Osteocyte (in vitro differentiated cells): ENCODE results near the gene XRN1. TPM values are rescaled to one million over a fixed set of nuclear protein-coding genes. Genes with fewer than 3 reads are reported as not detected.

Experiments
- DNase-seq: peaks from one replicate; pipeline ENCODE4 v3.0.0; 2021; ENCODE audit warnings: mixed read lengths; ENCODE audit not compliant: unreplicated experiment; ENCODE audit errors: extremely low spot score
- H3K27ac Mint-ChIP-seq: one replicate; pipeline ENCODE4 v1.8.0; 2021; ENCODE audit warnings: mild to moderate bottlenecking, mixed read lengths; ENCODE audit not compliant: unreplicated experiment
- H3K27me3 Mint-ChIP-seq: one replicate; pipeline ENCODE4 v1.8.0; 2021; ENCODE audit warnings: mixed read lengths; ENCODE audit not compliant: unreplicated experiment
- H3K36me3 Mint-ChIP-seq: one replicate; pipeline ENCODE4 v1.8.0; 2021; ENCODE audit warnings: mixed read lengths; ENCODE audit not compliant: unreplicated experiment
- H3K4me1 Mint-ChIP-seq: one replicate; pipeline ENCODE4 v1.8.0; 2021; ENCODE audit warnings: mixed read lengths; ENCODE audit not compliant: unreplicated experiment
- H3K4me3 Mint-ChIP-seq: one replicate; pipeline ENCODE4 v1.8.0; 2021; ENCODE audit warnings: mild to moderate bottlenecking, moderate library complexity, mixed read lengths; ENCODE audit not compliant: unreplicated experiment
- H3K9me3 Mint-ChIP-seq: one replicate; pipeline ENCODE4 v1.8.0; 2021; ENCODE audit warnings: mixed read lengths; ENCODE audit not compliant: unreplicated experiment
- total RNA-seq: library from RNA; stranded (reverse); gene quantifications from 2 replicates; pipeline ENCODE4 v1.2.1, GENCODE V29; 2021
- TF ChIP-seq, protein P1 (sequence below): fragments of 200-600 bp; sonication (generic); IDR thresholded peaks from 2 replicates; pipeline ENCODE4 v1.5.0; 2021; ENCODE audit warnings: antibody characterized with exemption, mild to moderate bottlenecking, moderate library complexity

Gene XRN1
- total RNA-seq, 1 donor from 2014 or later, result 47.3 TPM

DNA sequence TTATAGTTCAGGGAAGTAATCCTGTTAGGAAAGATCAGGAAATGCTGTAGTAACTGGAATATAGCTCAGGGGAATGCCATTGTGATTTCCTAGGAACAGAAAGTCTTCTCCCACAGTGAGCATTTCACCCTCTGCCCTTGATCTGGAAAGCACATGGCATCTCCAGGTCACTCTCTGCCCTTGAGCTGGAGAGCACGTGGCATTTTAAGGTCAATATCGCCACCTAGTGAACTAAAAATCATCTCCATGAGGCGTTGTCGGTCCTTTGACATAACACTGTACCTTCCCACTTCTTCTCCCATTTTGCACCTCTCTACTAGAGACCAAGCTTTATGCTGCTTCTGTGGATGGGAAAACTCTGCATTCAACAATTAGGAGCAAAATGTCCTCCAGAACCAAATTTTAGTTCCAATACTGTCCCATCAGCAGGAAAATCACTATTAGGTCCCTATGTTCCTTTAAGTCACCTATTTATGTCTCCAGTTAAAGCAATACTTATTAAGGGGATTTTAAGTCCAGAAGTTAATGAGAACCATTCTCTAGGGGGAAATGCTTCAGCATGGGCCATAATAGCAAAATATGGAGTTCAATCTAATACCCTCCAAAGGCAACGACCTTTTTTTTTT lies 167.8 kb downstream of the XRN1 start:
- DNase-seq, result peak; percentile 82
- Mint-ChIP-seq H3K27me3 (no peaks in the 10 kb centered on the region), H3K36me3 (no peaks in the 10 kb centered on the region), H3K4me3 (no peak overlapping the region), H3K9me3 (no peaks in the 10 kb centered on the region), H3K4me1 (peaks cover 17% of the 10 kb centered on the region), H3K27ac (no peak overlapping the region)
- TF ChIP-seq, protein P1, sequence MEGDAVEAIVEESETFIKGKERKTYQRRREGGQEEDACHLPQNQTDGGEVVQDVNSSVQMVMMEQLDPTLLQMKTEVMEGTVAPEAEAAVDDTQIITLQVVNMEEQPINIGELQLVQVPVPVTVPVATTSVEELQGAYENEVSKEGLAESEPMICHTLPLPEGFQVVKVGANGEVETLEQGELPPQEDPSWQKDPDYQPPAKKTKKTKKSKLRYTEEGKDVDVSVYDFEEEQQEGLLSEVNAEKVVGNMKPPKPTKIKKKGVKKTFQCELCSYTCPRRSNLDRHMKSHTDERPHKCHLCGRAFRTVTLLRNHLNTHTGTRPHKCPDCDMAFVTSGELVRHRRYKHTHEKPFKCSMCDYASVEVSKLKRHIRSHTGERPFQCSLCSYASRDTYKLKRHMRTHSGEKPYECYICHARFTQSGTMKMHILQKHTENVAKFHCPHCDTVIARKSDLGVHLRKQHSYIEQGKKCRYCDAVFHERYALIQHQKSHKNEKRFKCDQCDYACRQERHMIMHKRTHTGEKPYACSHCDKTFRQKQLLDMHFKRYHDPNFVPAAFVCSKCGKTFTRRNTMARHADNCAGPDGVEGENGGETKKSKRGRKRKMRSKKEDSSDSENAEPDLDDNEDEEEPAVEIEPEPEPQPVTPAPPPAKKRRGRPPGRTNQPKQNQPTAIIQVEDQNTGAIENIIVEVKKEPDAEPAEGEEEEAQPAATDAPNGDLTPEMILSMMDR, result peak; percentile 81

DNA sequence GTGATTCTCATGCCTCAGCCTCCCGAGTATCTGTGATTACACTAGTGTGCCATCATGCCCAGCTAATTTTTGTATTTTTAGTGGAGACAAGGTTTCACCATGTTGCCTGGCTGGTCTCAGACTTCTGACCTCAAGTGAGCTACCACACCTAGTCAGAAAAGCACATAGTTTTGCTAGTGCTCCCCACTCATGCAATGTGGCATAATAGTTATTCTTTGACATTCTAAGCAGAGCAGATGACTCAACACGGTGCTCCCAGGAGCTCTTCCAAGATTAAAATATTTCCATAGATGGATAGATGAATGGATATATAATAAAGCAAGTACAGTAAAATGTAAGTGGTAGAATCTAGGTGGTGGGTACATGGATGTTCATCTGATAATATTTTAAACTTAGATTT lies 169.4 kb downstream of the XRN1 start:
- Mint-ChIP-seq H3K4me1 (peaks cover 17% of the 10 kb centered on the region), H3K27ac (no peak overlapping the region), H3K36me3 (peaks cover 2% of the 10 kb centered on the region), H3K9me3 (peaks cover 8% of the 10 kb centered on the region), H3K4me3 (no peak overlapping the region), H3K27me3 (no peaks in the 10 kb centered on the region)
- DNase-seq, result no peak
- TF ChIP-seq, protein P1, result no peak

GRCh38 chr3:142276781-142277180 lies 171.1 kb downstream of the XRN1 start:
- Mint-ChIP-seq H3K4me1 (peaks cover 24% of the 10 kb centered on the region), H3K36me3 (peaks cover 2% of the 10 kb centered on the region), H3K9me3 (peaks cover 8% of the 10 kb centered on the region), H3K4me3 (no peak overlapping the region), H3K27ac (no peak overlapping the region), H3K27me3 (no peaks in the 10 kb centered on the region)
- DNase-seq, result no peak
- TF ChIP-seq, protein P1, result no peak

DNA sequence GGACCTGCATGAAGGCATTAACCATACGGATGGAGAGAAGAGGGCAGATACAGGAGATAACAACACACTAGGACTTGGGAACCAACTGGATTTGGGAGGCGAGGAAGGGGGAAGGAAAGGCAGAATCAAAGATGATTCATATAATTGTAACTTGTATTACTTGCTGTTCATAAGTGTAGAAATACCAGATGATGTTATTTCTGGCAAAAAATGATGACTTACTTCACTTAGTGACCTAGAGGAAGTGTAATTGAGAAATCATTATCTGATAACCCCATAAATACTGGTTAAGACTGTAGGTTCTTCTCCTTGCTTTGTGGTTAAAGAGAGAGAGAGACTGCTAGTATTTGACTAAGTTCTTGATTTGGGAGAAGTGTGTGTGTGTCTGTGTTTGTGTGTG lies 172.0 kb downstream of the XRN1 start:
- peaks cover 24% of the 10 kb centered on the region for H3K4me1 Mint-ChIP-seq
- H3K9me3 Mint-ChIP-seq, result peaks cover 8% of the 10 kb centered on the region
- peaks cover 2% of the 10 kb centered on the region for H3K36me3 Mint-ChIP-seq
- H3K27me3 Mint-ChIP-seq, result no peaks in the 10 kb centered on the region
- no peak overlapping the region for H3K27ac Mint-ChIP-seq
- TF ChIP-seq, protein P1, result no peak
- DNase-seq, result no peak
- H3K4me3 Mint-ChIP-seq, result no peak overlapping the region

- no peak for DNase-seq
- TF ChIP-seq, protein P1, result no peak
- H3K27me3 Mint-ChIP-seq, result no peaks in the 10 kb centered on the region
- peaks cover 8% of the 10 kb centered on the region for H3K9me3 Mint-ChIP-seq
- H3K4me3 Mint-ChIP-seq, result no peak overlapping the region
- no peak overlapping the region for H3K27ac Mint-ChIP-seq
- peaks cover 2% of the 10 kb centered on the region for H3K36me3 Mint-ChIP-seq
- peaks cover 21% of the 10 kb centered on the region for H3K4me1 Mint-ChIP-seq
These were observed 172.9 kb downstream of the XRN1 start for GRCh38 chr3:142274908-142275307.
